Measurements from ENCODE around the gene RFX7.
"Not testable (repeated sequence)": the region's sequence is repeated elsewhere in the genome, so short reads cannot be mapped to it uniquely, and the experiment has no call there.

The RFX7 gene

GRCh38 chr15:56243163-56244037 is at the start of gene RFX7:
RFX7 (minus strand) TSS chr15:56243879; CDS start chr15:56243285, 594 bp downstream.
- in situ Hi-C loops (cut with MboI; ENCODE audit: low sequenced_read_pairs) = no loop called here

DNA sequence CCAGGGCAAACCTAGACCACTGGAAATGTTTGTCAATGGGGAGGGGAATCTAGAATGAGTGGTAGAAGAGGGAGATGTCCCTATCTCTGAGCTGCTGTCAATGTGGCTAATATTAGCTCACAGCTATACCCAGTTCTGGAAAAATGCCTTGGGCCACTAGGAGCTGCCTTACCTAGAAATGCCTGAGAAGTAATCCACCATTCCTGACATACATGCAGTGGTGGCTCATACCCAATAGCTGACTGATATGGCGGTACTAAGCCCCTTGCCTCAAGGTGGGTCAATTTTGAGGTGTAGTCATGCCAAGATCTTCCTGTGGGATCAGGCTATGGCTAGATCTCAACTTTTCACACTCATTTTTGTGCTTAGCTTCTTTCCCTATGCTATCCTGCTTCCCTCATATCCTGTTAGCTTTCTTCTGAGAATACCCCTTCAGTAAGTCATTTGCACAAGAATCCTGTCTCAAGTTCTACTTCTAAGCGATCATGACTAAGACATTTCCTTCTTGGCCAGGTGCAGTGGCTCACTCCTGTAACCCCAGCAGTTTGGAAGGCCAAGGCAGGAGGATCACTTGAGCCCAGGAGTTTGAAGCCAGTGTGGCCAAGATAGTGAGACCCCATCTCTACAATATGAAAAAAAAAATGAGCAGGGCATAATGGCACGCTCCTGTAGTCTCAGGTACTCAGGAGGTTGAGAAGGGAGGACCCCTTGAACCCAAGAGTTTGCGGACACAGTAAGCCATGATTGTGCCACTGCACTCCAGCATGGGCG is 49.1 kb upstream of the RFX7 start:
- in situ Hi-C loops (cut with MboI; ENCODE audit: low sequenced_read_pairs) = no loop called here

- in situ Hi-C loops (cut with MboI; ENCODE audit: low sequenced_read_pairs) = no loop called here
Measured at GRCh38 chr15:56291741-56292140, 48.1 kb upstream of the RFX7 start.

- in situ Hi-C loops (cut with MboI; ENCODE audit: low sequenced_read_pairs) = no loop called here
Measured at GRCh38 chr15:56286213-56286612, 42.5 kb upstream of the RFX7 start.

DNA sequence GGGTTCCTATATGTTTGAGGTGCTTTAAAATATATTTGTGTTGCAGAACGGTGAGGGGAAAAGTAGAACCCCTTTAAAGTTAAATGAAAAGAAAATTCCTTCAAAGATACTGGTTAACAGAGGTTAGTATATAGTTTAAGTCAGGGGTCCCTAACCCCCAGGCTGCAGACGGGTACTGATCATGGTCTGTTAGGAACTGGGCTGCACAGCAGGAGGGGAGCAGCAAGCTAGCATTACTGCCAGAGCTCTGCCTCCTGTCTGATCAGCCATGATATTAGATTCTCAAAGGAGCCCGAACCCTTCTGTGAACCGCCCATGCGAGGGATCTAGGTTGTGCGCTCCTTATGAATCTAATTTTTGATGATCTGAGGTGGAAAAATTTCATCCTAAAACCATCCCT is 37.5 kb upstream of the RFX7 start:
- in situ Hi-C loops (cut with MboI; ENCODE audit: low sequenced_read_pairs) = no loop called here

GRCh38 chr15:56273724-56274123 is 30.0 kb upstream of the RFX7 start:
- in situ Hi-C loops (cut with MboI; ENCODE audit: low sequenced_read_pairs) = no loop called here

DNA sequence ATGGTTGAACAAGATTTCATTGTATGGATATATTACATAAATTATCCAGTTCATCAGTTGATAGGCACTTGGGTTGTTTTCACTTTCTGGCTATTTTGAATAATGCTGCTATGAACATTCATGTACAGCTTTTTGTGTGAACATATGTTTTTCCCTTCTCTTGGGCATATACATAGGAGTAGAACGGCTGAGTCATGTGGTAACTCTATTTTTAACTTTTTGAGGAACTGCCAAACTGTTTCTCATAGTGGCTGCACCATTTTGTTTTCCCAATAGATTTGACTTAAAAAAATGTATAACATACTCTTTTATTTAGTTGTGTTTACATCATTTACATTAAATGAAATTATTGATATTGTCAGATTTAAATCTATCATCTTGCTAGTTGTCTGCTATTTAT is 28.8 kb upstream of the RFX7 start:
- in situ Hi-C loops (cut with MboI; ENCODE audit: low sequenced_read_pairs) = no loop called here

DNA sequence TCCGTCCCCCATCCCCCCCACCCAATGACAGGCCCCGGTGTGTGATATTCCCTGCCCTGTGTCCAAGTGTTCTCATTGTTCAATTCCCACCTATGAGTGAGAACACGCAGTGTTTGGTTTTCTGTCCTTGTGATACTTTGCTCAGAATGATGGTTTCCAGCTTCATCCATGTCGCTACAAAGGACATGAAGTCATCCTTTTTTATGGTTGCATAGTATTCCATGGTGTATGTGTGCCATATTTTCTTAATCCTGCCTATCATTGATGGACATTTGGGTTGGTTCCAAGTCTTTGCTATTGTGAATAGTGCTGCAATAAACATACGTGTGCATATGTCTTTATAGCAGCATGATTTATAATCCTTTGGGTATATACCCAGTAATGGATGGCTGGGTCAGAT is 22.8 kb upstream of the RFX7 start:
- in situ Hi-C loops (cut with MboI; ENCODE audit: low sequenced_read_pairs) = not testable (repeated sequence)

GRCh38 chr15:56261854-56262509 is 18.3 kb upstream of the RFX7 start:
- in situ Hi-C loops (cut with MboI; ENCODE audit: low sequenced_read_pairs) = no loop called here

DNA sequence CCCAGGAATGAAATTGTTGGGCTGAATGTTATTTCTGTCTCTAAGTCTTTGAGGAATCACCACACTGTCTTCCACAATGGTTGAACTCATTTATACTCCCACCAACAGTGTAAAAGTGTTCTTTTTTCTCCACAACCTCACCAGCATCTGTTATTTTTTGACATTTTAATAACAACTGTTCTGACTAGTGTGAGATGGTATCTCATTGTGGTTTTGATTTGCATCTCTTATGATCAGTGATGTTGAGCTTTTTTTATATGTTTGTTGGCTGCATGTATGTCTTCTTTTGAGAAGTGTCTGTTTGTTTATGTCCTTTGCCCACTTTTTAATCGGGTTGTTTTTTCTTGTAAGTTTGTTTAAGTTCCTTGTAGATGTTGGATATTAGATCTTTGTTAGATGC is 13.6 kb upstream of the RFX7 start:
- in situ Hi-C loops (cut with MboI; ENCODE audit: low sequenced_read_pairs) = not testable (repeated sequence)

DNA sequence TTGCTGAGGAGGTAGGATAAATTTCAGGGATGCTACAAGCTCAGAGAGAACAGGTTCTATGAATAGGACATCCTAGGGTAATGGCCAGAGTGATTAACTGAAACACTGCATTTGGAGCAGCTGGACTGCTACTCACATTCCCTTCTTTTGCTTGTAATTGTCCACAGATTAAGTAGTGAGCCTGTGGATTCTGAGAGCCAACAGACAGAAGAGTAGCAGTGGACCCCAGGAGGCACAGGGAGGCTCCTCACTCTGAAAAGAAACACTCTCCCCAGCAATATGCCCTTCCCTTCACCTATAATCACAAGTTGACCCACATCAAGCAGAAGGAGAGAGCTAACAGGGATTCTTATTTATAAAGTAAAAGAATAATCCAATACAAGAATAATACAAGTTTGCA is 10.6 kb upstream of the RFX7 start:
- in situ Hi-C loops (cut with MboI; ENCODE audit: low sequenced_read_pairs) = no loop called here

DNA sequence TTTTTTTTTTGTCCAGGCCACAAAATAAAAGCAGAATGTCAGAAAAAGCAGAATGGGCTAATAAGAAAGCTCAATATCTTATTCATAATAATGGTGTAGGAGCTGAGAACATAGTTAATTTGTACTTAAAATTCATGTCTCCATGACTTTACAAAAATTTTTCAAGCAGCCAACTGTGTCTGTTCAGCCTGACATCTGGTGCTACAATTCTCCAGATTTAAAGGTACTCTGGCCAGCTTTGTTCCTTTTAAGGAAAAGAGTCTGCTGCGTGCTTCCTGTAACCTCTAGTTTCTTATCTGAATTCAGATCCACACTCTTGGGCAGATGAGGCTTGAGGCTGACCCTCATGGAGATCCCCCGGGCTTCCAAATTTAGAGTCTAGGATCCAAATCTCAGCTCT is 8.7 kb upstream of the RFX7 start:
- in situ Hi-C loops (cut with MboI; ENCODE audit: low sequenced_read_pairs) = no loop called here

DNA sequence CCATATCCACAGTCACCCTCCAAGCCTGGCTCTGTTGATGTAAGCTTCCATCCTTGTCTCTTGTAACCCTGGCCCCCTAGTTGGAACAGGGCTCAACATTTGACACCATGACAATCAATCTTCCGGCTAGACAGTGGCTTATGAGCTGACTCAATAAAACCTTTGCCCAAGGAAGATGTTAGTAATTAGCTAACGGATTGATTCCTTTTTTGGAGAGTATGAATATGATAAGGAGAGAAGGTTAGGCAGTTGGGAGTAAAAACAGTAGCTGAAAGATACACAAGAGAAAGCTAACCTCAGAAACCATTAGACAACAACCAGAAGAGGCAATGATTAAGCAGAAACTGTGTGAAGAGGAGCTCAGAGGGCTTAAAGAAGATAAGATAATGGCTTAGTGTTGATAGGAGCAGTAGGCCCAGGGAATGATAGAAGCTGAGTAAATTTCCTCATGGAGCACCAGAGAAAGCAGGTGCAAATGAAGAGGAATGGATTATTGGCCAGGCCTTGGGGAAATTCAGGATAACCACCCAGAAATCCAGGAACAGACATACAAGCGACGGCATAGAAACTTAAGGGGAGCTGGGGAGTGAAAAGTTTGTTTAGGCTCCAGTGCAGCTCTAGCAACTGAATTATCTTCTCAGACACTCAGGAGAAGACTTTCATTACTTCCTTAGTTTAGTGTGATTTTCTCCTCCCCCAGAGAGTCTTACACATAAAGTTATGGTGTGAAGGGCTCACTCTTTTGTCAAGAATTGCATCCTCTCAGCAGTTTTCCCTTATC is 7.8 kb upstream of the RFX7 start:
- in situ Hi-C loops (cut with MboI; ENCODE audit: low sequenced_read_pairs) = no loop called here

GRCh38 chr15:56250626-56251025 is 6.9 kb upstream of the RFX7 start:
- in situ Hi-C loops (cut with MboI; ENCODE audit: low sequenced_read_pairs) = no loop called here

DNA sequence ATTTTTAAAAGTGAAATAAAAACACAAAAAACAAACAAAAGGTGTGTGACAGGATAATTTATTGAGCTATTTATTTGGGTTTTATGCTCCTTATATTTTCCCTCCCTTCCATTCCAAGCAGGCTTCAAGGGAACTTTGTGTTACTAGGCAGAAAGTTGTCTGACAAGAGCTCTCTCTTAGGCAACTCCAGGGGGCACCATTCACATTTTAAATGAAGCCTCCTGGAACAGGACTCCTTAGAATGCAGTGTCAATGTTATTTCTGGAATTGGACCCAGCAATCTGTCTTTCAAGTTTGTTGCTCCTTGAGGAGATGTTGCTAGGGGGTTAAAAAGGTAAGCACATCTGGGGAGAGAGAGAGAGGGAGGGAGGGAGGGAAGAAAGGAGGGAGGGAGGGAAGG is 5.4 kb upstream of the RFX7 start:
- in situ Hi-C loops (cut with MboI; ENCODE audit: low sequenced_read_pairs) = no loop called here

- in situ Hi-C loops (cut with MboI; ENCODE audit: low sequenced_read_pairs) = no loop called here
Measured at GRCh38 chr15:56248311-56248992, 4.8 kb upstream of the RFX7 start.

DNA sequence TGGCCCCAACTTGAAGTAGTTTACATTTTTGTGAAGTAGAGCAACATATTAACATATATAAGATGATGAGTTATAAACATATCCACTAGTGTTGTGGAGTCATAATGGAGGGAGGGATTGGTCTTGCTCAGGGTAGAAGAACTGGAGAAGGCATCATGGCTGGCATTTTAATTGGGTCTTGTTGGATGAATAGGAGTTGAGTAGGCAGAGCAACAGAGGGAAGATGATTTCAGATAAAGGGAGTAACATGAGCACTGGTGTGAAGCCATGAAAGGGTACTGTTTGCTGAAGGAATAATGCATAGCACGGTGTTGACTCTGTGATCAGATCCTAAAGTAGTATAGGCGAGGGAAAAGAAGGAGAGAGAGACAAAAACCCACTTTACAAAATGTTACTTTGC is 3.6 kb upstream of the RFX7 start:
- in situ Hi-C loops (cut with MboI; ENCODE audit: low sequenced_read_pairs) = no loop called here

DNA sequence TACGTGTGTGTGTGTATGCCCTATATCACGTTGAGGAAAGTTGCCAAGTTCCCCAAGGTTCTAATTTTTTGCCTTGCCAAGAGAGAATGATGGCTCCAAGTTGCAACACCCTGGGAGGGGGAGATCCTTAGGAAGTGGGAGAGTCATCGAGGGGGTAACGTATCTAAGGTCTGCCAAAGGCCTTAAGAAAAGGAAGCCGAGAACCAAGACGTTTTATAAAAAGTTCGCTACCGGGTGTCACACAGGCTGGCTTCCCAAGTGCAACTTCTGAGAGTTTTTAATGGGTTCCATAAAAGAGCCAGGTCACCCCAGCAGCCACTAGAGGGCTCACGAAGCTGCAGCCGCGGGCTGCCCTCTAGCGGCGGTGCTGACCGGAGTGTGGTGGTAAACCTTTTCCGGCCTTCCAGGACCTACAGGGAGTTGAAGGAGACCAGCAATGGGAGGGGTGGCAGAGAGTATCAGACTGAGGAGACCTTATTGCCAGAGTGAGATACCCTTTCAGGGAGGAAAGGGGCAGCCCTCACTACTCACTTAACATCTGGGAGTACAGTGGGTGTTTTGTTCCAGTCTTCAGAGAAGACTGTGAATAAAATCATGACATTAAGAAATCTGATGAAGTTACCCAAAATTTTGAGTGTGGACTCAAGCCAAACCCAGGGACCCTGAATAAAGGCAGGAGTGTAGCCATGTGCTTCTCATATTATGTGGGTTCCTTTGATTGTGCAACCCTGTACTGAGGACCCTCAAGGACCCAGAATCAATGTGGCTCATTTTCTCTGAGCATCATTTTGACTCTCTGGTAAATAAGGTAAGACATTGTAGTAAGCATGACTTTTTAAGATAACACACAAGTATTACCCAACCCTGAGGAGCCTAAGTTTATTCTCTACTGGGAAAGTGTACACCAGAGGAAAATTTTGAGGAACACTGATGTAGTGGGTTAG is 2.5 kb upstream of the RFX7 start:
- in situ Hi-C loops (cut with MboI; ENCODE audit: low sequenced_read_pairs) = no loop called here

Measured in hTERT RPE-1 (cell line).